ENCODE measurements around the gene LRBA.
"Not testable (repeated sequence)": the region's sequence is repeated elsewhere in the genome, so short reads cannot be mapped to it uniquely, and the experiment has no call there.

LRBA gene

GRCh38 chr4:150525321-150525868, 489.7 kb downstream of the LRBA start:
- Histone ChIP-seq H3K4me1 (ENCODE audit: control insufficient read depth, insufficient read depth, low read length) (no peaks in the 10 kb centered on the region), H3K9ac (ENCODE audit: low read depth, low read length) (no peak overlapping the region), H3K36me3 (ENCODE audit: control insufficient read depth, insufficient read depth, low read length) (no peaks in the 10 kb centered on the region), H3K27me3 (ENCODE audit: control insufficient read depth, insufficient read depth, low read length) (no peaks in the 10 kb centered on the region), H3K9me3 (ENCODE audit: control insufficient read depth, insufficient read depth, low read length) (no peaks in the 10 kb centered on the region), H3K4me3 (ENCODE audit: low read depth, low read length) (no peak overlapping the region)

DNA sequence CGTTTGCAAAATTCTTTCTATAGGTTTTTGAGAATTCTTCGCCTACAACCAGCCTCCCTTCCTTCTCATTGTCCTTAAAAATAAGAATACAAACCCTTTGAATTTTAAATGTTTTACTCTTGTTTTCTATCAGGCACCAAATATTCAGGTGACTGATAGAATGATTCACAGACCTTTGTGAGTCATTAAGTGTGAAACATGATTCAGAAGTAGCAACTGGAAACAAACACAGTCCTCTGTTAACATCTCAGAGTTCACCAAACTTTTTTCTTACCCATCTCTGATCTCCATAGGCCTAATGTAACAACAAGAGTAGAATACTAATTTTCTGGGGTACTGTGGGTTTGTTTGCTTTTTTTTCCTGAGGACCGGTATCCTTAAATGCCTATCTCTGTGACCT, 496.5 kb downstream of the LRBA start:
- no peaks in the 10 kb centered on the region for H3K9me3 ChIP-seq (ENCODE audit: control insufficient read depth, insufficient read depth, low read length)
- no peak overlapping the region for H3K9ac ChIP-seq (ENCODE audit: low read depth, low read length)
- no peaks in the 10 kb centered on the region for H3K36me3 ChIP-seq (ENCODE audit: control insufficient read depth, insufficient read depth, low read length)
- H3K4me3 ChIP-seq (ENCODE audit: low read depth, low read length): no peak overlapping the region
- H3K4me1 ChIP-seq (ENCODE audit: control insufficient read depth, insufficient read depth, low read length): no peaks in the 10 kb centered on the region
- H3K27me3 ChIP-seq (ENCODE audit: control insufficient read depth, insufficient read depth, low read length): no peaks in the 10 kb centered on the region

DNA sequence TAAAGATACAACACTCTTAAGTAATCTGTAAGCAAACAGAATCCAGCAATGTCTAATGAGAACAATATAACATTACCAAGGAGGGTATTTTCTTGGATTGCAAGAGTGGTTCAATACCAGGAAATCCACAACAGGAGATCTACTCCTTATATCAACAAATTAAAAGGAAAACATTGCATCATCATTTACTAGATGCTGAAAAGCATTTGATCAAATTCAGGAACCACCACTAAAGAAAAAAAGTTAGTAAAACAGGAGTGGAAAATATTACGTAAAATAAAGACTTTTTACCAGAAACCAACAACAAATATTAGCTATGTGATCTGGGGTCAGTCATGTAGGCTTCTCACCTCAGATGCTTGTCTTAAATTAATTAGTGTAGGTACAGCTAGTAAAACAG, 499.9 kb downstream of the LRBA start:
- no peak overlapping the region for H3K9ac ChIP-seq (ENCODE audit: low read depth, low read length)
- H3K9me3 ChIP-seq (ENCODE audit: control insufficient read depth, insufficient read depth, low read length): no peaks in the 10 kb centered on the region
- H3K4me3 ChIP-seq (ENCODE audit: low read depth, low read length): no peak overlapping the region
- H3K36me3 ChIP-seq (ENCODE audit: control insufficient read depth, insufficient read depth, low read length): no peaks in the 10 kb centered on the region
- no peaks in the 10 kb centered on the region for H3K27me3 ChIP-seq (ENCODE audit: control insufficient read depth, insufficient read depth, low read length)
- H3K4me1 ChIP-seq (ENCODE audit: control insufficient read depth, insufficient read depth, low read length): no peaks in the 10 kb centered on the region

- Histone ChIP-seq H3K36me3 (ENCODE audit: control insufficient read depth, insufficient read depth, low read length) (no peaks in the 10 kb centered on the region), H3K4me3 (ENCODE audit: low read depth, low read length) (no peak overlapping the region), H3K4me1 (ENCODE audit: control insufficient read depth, insufficient read depth, low read length) (no peaks in the 10 kb centered on the region)
These were observed 500.4 kb downstream of the LRBA start for GRCh38 chr4:150514709-150515108.

GRCh38 chr4:150510176-150510865, 504.8 kb downstream of the LRBA start:
- no peaks in the 10 kb centered on the region for H3K27me3 ChIP-seq (ENCODE audit: control insufficient read depth, insufficient read depth, low read length)
- H3K9ac ChIP-seq (ENCODE audit: low read depth, low read length): no peak overlapping the region
- no peak overlapping the region for H3K4me3 ChIP-seq (ENCODE audit: low read depth, low read length)
- H3K9me3 ChIP-seq (ENCODE audit: control insufficient read depth, insufficient read depth, low read length): no peaks in the 10 kb centered on the region
- H3K4me1 ChIP-seq (ENCODE audit: control insufficient read depth, insufficient read depth, low read length): no peaks in the 10 kb centered on the region
- no peaks in the 10 kb centered on the region for H3K36me3 ChIP-seq (ENCODE audit: control insufficient read depth, insufficient read depth, low read length)

More at GRCh38 chr4:150514709-150515108, 500.4 kb downstream of the LRBA start:
- Histone ChIP-seq H3K27me3 (ENCODE audit: control insufficient read depth, insufficient read depth, low read length) (no peaks in the 10 kb centered on the region), H3K9ac (ENCODE audit: low read depth, low read length) (no peak overlapping the region), H3K9me3 (ENCODE audit: control insufficient read depth, insufficient read depth, low read length) (no peaks in the 10 kb centered on the region)

- not testable (repeated sequence) for H3K36me3 ChIP-seq (ENCODE audit: control insufficient read depth, insufficient read depth, low read length); H3K27me3 ChIP-seq (ENCODE audit: control insufficient read depth, insufficient read depth, low read length); H3K4me3 ChIP-seq (ENCODE audit: low read depth, low read length); H3K9me3 ChIP-seq (ENCODE audit: control insufficient read depth, insufficient read depth, low read length); H3K4me1 ChIP-seq (ENCODE audit: control insufficient read depth, insufficient read depth, low read length); H3K9ac ChIP-seq (ENCODE audit: low read depth, low read length)
These were observed 507.4 kb downstream of the LRBA start for GRCh38 chr4:150507656-150508055.

GRCh38 chr4:150501983-150502382, 513.1 kb downstream of the LRBA start:
- H3K4me3 ChIP-seq (ENCODE audit: low read depth, low read length): no peak overlapping the region
- H3K4me1 ChIP-seq (ENCODE audit: control insufficient read depth, insufficient read depth, low read length): no peaks in the 10 kb centered on the region
- no peaks in the 10 kb centered on the region for H3K36me3 ChIP-seq (ENCODE audit: control insufficient read depth, insufficient read depth, low read length)
- no peaks in the 10 kb centered on the region for H3K27me3 ChIP-seq (ENCODE audit: control insufficient read depth, insufficient read depth, low read length)
- no peaks in the 10 kb centered on the region for H3K9me3 ChIP-seq (ENCODE audit: control insufficient read depth, insufficient read depth, low read length)
- no peak overlapping the region for H3K9ac ChIP-seq (ENCODE audit: low read depth, low read length)

DNA sequence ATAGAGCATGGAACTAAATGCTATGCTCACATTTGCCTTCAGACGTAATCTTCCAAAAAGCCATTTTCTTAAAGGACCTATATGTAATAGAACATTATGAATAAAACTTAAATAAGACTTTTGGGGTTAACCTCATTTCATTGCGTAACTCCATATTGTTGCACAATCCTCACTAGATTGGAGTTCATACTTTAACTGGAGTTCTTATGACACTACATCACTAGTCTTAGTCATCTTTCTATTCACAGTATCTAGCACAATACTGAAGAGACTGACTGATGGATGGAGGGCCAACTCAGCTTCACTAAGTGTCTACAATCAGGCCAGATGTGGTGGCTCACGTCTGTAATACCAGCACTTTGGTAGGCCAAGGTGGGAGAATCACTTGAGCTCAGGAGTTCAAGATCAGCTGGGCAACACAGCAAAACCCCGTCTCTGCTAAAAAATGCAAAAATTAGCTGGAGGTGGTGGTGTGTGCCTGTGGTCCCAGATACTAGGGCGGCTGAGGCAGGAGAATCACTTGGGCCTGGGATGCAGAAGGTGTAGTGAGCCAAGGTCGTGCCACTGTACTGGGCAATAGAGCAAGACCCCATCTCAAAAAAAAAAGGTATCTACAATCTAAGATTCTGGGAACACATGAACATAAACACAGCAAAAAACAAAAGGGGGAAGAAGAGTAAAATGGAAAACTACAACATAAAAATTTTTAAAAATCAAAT, 513.9 kb downstream of the LRBA start:
- Histone ChIP-seq H3K4me1 (ENCODE audit: control insufficient read depth, insufficient read depth, low read length) (no peaks in the 10 kb centered on the region), H3K9ac (ENCODE audit: low read depth, low read length) (no peak overlapping the region)

GRCh38 chr4:150497612-150498011, 517.5 kb downstream of the LRBA start:
- no peaks in the 10 kb centered on the region for H3K9me3 ChIP-seq (ENCODE audit: control insufficient read depth, insufficient read depth, low read length)
- no peak overlapping the region for H3K9ac ChIP-seq (ENCODE audit: low read depth, low read length)
- no peaks in the 10 kb centered on the region for H3K27me3 ChIP-seq (ENCODE audit: control insufficient read depth, insufficient read depth, low read length)
- no peaks in the 10 kb centered on the region for H3K4me1 ChIP-seq (ENCODE audit: control insufficient read depth, insufficient read depth, low read length)
- H3K36me3 ChIP-seq (ENCODE audit: control insufficient read depth, insufficient read depth, low read length): no peaks in the 10 kb centered on the region
- H3K4me3 ChIP-seq (ENCODE audit: low read depth, low read length): no peak overlapping the region

More for the DNA sequence above, 513.9 kb downstream of the LRBA start:
- H3K36me3 ChIP-seq (ENCODE audit: control insufficient read depth, insufficient read depth, low read length): no peaks in the 10 kb centered on the region
- H3K9me3 ChIP-seq (ENCODE audit: control insufficient read depth, insufficient read depth, low read length): no peaks in the 10 kb centered on the region
- no peaks in the 10 kb centered on the region for H3K27me3 ChIP-seq (ENCODE audit: control insufficient read depth, insufficient read depth, low read length)
- no peak overlapping the region for H3K4me3 ChIP-seq (ENCODE audit: low read depth, low read length)

- H3K9me3 ChIP-seq (ENCODE audit: control insufficient read depth, insufficient read depth, low read length): no peaks in the 10 kb centered on the region
- no peak overlapping the region for H3K9ac ChIP-seq (ENCODE audit: low read depth, low read length)
- no peak overlapping the region for H3K4me3 ChIP-seq (ENCODE audit: low read depth, low read length)
- H3K27me3 ChIP-seq (ENCODE audit: control insufficient read depth, insufficient read depth, low read length): no peaks in the 10 kb centered on the region
- H3K4me1 ChIP-seq (ENCODE audit: control insufficient read depth, insufficient read depth, low read length): peaks cover 4% of the 10 kb centered on the region
- no peaks in the 10 kb centered on the region for H3K36me3 ChIP-seq (ENCODE audit: control insufficient read depth, insufficient read depth, low read length)
These were observed 519.5 kb downstream of the LRBA start for GRCh38 chr4:150495550-150495949.

DNA sequence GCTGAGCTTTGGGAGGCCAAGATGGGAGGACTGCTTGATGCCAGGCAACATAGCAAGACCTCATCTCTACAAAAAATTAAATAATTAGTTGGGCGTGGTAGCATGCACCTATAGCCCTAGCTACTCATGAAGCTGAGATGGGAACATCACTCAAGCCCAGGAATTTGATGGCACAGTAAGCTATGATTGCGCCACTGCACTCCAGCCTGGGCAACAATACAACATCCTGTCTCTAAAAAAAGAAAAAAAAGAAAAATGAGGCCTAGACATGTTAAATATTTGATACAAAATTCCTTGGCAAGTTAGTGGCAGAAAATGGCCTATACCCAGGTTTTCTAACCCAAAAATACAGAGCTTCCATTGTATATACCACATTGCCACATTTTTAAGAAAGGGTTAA, 521.2 kb downstream of the LRBA start:
- Histone ChIP-seq H3K9ac (ENCODE audit: low read depth, low read length) (no peak overlapping the region), H3K36me3 (ENCODE audit: control insufficient read depth, insufficient read depth, low read length) (no peaks in the 10 kb centered on the region), H3K4me3 (ENCODE audit: low read depth, low read length) (no peak overlapping the region), H3K27me3 (ENCODE audit: control insufficient read depth, insufficient read depth, low read length) (no peaks in the 10 kb centered on the region), H3K9me3 (ENCODE audit: control insufficient read depth, insufficient read depth, low read length) (no peaks in the 10 kb centered on the region), H3K4me1 (ENCODE audit: control insufficient read depth, insufficient read depth, low read length) (peaks cover 4% of the 10 kb centered on the region)

Measured in iPS-15b (cell line).